Erythroblast (primary cell): Measurements from ENCODE around the gene ANO6.

Source experiments
- GATA1 ChIP-seq: IDR thresholded peaks from 2 replicates; pipeline ENCODE4 v1.6.1; 2011; ENCODE audit warnings: low read depth, mild to moderate bottlenecking, control low read depth, low read length, moderate library complexity
- POLR2A ChIP-seq: IDR thresholded peaks from 2 replicates; pipeline ENCODE4 v1.6.1; 2011; ENCODE audit warnings: mild to moderate bottlenecking, low read length

GRCh38 chr12:45310627-45310968 lies 94.7 kb downstream of the ANO6 start:
- TF ChIP-seq POLR2A (no peak), GATA1 (no peak)
